GM20000 (cell line): ENCODE results near the gene AGBL5.

Experiments
- DNase-seq: peaks from one replicate; pipeline ENCODE4 v3.0.0; 2012; ENCODE audit warnings: low spot score
- CTCF ChIP-seq: IDR thresholded peaks from 2 replicates; pipeline ENCODE4 v1.5.1; 2012; ENCODE audit warnings: mild to moderate bottlenecking, control low read depth; ENCODE audit errors: extremely low read depth, missing control alignments

Gene AGBL5

GRCh38 chr2:27091746-27092695 lies 40.6 kb downstream of the AGBL5 start:
- DNase-seq, result no peak
- no peak for TF ChIP-seq CTCF

GRCh38 chr2:27092696-27093429 lies 41.4 kb downstream of the AGBL5 start:
- DNase-seq, result no peak
- TF ChIP-seq CTCF, result no peak

GRCh38 chr2:27093430-27094352 lies 42.2 kb downstream of the AGBL5 start:
- DNase-seq, result no peak
- no peak for TF ChIP-seq CTCF

GRCh38 chr2:27094353-27094984 lies 43.0 kb downstream of the AGBL5 start:
- DNase-seq, result no peak
- no peak for TF ChIP-seq CTCF

GRCh38 chr2:27095427-27095744 lies 43.9 kb downstream of the AGBL5 start:
- no peak for DNase-seq
- no peak for TF ChIP-seq CTCF

GRCh38 chr2:27095745-27096651 lies 44.5 kb downstream of the AGBL5 start:
- peak; percentile 85 for DNase-seq
- no peak for TF ChIP-seq CTCF
